ENCODE results near the gene PPP1R11.
A peak's percentile ranks its signal among the peaks of the same experiment; 100 is the strongest.

PPP1R11 gene

DNA sequence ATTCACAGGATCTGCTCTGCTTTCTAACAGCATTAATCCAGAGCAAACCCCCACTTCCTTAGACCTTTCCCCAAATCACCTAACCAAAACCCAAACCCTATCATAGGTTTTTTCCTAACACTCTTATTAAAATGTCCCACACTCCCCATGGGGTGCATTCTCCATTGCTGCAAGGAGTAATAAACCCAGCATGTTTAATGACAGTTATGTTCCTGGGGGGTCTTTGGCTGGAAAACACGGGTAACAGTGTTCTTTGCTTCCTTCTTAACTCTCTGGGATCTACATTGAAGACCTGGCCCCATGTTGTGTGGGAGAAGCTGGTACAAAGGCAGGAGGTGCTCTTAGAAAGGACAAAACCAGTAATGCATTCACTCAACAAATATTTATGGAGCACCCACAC is 29.8 kb downstream of the PPP1R11 start:
- no peak overlapping the region for H3K4me3 ChIP-seq
- H3K27ac ChIP-seq, result no peak overlapping the region
- TF ChIP-seq, protein P1, sequence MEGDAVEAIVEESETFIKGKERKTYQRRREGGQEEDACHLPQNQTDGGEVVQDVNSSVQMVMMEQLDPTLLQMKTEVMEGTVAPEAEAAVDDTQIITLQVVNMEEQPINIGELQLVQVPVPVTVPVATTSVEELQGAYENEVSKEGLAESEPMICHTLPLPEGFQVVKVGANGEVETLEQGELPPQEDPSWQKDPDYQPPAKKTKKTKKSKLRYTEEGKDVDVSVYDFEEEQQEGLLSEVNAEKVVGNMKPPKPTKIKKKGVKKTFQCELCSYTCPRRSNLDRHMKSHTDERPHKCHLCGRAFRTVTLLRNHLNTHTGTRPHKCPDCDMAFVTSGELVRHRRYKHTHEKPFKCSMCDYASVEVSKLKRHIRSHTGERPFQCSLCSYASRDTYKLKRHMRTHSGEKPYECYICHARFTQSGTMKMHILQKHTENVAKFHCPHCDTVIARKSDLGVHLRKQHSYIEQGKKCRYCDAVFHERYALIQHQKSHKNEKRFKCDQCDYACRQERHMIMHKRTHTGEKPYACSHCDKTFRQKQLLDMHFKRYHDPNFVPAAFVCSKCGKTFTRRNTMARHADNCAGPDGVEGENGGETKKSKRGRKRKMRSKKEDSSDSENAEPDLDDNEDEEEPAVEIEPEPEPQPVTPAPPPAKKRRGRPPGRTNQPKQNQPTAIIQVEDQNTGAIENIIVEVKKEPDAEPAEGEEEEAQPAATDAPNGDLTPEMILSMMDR (IDR thresholded peaks at IDR 0.05), result no peak
- DNase-seq (ENCODE audit: low spot score), result no peak

DNA sequence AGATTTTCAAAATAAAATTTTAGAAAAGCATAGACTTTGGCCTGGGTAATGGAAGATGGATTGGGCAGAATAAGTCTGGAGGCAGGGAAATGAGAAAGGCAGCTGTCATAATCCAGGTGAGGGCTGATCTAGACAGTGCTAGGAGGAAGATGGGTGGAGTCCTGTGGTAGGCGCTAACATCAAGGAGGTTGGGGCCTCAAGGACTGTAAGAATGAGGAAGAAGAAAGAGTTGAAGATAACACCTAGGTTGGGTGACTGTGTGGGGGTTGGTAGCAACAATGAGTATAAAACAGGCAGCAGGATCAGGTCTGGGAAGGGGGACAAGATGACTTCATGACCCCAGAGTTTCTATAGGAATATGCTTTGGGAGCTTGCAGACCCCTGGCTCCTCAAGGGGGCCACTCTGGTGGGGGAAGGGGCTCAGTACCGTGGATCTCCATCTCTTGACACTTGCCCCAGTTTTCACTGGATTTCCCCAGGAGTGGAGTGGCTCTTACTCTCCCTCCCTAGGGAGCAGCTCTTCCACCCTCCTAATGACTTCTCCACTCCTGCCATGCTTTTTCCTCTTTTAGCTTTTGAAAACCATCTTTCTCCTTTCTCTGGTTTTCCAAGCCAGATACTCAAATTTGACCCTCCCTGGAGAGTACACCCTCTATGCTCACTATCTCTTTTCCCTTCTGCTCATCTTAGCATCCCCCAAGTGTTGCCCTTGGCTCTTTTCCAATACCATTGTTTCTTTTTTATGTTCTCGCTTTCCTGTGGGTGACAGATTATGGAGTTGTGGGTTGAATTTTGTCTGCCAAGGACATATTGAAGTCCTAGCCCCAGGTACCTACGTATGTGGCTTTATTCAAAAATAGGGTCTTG is 31.1 kb downstream of the PPP1R11 start:
- TF ChIP-seq, protein P1 (IDR thresholded peaks at IDR 0.05), result no peak
- DNase-seq (ENCODE audit: low spot score), result no peak
- H3K4me3 ChIP-seq, result no peak overlapping the region
- H3K27ac ChIP-seq, result no peak overlapping the region

DNA sequence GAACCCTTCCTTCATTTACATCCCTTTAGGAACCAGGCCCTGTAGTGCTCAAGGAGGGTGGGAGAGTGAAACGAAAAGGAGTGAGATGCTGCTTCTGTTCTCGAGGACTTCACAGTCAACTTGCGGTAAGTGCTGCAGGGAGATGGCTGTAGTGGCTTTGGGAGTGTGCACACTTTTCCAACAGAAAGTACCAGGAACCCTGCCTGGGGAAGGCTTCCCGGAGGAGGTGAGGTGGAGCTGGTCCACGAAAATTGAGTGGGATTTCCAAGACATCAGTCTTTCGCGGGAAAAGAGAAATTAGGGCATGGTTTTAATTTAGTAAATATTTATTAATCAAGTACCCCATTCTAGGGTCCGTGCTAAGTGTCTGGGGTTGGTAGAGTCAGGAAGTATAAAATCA is 33.2 kb downstream of the PPP1R11 start:
- peak overlapping the region; percentile 66 for H3K4me3 ChIP-seq

DNA sequence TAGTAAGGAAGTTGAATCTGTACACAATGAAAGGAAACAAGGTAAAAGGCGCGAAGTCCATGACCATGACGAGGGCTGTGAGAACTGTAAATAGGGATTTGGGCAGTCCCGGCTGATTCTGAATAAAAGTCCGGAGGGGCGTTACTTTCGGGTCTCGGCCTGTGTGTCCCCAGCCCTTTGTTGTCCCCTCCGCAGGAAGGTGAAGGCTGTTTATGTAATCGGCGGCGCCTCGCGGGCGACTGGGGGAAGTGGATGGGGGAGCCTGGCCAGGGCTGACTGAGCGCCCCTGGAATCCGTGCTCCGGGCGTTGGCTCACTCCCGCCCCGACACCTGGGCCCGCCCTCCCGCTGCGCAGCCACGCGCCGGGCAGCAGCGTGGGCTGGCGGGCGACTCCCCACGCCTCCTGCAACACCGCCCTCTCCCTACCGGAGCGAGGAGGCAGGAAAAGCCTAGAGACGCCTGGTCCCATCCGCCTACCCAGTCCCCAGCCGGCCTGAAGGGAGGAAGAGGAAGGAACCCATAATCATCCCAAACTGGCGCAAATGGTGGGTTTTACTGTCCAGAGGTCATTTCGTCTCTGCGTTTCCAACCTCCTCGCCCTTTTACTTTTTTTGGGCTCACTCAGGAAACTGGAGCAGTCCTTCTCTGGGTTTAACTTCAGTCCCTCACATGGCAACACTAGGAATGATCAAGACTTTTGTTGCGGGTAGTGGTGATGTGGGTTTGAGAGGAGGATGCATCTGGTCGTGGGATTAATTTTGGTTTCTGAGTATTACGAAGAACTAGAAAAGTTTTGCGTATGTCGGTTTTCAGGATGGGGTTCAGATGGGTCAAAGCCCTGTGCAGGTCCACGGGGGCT is 33.8 kb downstream of the PPP1R11 start:
- Histone ChIP-seq H3K27ac (no peak overlapping the region), H3K4me3 (peak overlapping the region; percentile 66)
- no peak for DNase-seq (ENCODE audit: low spot score)
- TF ChIP-seq, protein P1 (IDR thresholded peaks at IDR 0.05), result no peak

More for the DNA sequence above, 33.2 kb downstream of the PPP1R11 start:
- TF ChIP-seq, protein P1 (IDR thresholded peaks at IDR 0.05), result no peak
- no peak for DNase-seq (ENCODE audit: low spot score)
- no peak overlapping the region for H3K27ac ChIP-seq

DNA sequence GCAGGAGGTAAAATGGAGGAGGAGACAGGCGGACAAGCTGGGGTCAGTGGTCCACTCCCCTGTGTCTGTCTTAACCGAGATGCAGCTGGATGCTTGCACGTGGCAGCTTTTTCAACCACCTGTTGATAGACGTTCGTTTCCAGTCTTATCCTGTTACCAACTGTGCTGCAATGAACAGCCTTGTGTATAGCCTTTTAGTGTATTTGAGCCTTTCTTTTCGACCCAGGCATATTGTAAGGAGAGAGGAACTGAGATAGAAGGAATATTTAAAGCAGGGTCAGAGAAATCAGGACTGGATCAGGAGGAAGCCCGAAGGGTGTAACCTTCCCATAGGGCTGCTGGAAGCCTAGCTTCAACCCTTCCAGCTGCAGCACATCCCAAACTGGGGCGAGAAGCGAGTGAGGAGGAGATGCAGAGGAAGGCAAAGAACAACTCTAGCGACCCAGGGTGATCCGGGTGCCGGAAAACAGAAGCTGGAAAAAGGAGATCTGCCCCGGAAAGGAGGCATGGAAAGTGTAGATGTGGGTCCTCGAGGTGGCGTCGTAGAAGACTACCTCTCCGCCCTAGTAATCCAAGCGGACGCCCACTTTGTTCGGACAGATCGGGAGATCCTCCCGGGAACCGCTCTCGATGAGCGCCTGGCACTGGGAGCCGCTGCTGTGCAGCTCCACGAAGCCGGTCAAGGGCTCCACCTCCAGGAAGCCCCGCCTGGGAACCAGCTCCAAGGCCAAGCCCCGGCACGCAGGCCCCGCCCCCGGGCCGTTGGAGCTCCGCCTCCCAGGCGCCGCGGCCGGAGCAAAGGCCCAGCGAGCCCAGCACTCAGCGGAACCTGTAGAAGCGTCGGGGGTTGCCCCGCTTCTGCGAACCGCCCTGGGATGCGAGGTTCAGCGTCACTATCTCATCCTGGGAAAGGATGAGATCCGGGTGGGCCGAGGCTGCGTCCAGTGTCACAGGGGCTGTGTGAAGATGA is 34.7 kb downstream of the PPP1R11 start:
- DNase-seq (ENCODE audit: low spot score), result peak; percentile 91
- H3K27ac ChIP-seq, result peak overlapping the region; percentile 5 to 89
- peak overlapping the region; percentile 66 for H3K4me3 ChIP-seq
- TF ChIP-seq, protein P1 (IDR thresholded peaks at IDR 0.05), result no peak

DNA sequence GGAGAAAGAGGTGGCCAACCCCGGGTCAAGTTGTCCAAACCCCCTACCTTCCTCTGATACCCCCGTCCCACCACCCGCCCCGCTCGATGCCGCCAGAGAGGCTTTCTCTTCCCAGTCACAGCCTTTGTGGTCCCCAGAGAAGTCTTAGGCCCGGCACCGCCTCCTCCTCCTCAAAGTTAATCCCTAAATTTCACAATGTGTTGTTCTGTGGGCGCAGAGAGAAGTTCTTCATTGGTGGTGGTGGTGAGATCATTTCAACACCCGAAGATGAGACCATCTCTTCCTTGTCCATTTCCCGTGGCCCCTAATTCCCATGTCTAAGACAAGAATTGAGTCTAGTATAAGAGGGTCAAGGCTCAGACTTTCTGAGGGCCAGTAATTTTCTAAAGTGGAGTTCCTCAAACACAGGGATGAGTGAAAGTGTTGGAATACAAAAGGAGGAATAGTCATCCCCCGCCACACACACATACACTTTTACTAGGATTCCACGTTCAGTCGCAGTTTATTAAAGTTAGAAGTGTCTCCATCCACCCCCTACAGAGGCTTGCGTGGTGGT is 35.5 kb downstream of the PPP1R11 start:
- TF ChIP-seq, protein P1 (IDR thresholded peaks at IDR 0.05), result no peak
- Histone ChIP-seq H3K4me3 (peak overlapping the region; percentile 66), H3K27ac (peak overlapping the region; percentile 5 to 89)
- DNase-seq (ENCODE audit: low spot score), result no peak

Data from coronary artery (tissue), 2 donors.